Smooth muscle cell (in vitro differentiated cells): ENCODE results near the gene CPNE7. TPM values are rescaled to one million over a fixed set of nuclear protein-coding genes. Genes with fewer than 3 reads are reported as not detected.

Source experiments
- DNase-seq: peaks from one replicate; lab custom pipeline; 2025; ENCODE audit not compliant: unreplicated experiment; lab: John Stamatoyannopoulos, UW
- H2AFZ ChIP-seq: fragments of 200-600 bp; sonication (generic); 2 replicates; pipeline ENCODE4 v1.6.0; 2016; ENCODE audit warnings: antibody characterized with exemption, low read depth, mild to moderate bottlenecking
- H3F3A ChIP-seq: fragments of 200-600 bp; sonication (generic); 2 replicates; pipeline ENCODE4 v1.6.0; 2017; ENCODE audit warnings: antibody characterized with exemption, low read depth
- H3K27ac ChIP-seq: fragments of 200-600 bp; sonication (generic); 2 replicates; pipeline ENCODE4 v1.5.1; 2016; ENCODE audit warnings: low read depth, mild to moderate bottlenecking
- H3K27me3 ChIP-seq: fragments of 200-600 bp; sonication (generic); 2 replicates; pipeline ENCODE4 v1.6.1; 2016; ENCODE audit warnings: low read depth, mild to moderate bottlenecking
- H3K36me3 ChIP-seq: fragments of 200-600 bp; sonication (generic); 2 replicates; pipeline ENCODE4 v1.5.1; 2016; ENCODE audit warnings: low read depth
- H3K4me1 ChIP-seq: fragments of 200-600 bp; sonication (generic); 2 replicates; pipeline ENCODE4 v1.5.1; 2016; ENCODE audit warnings: low read depth
- H3K4me2 ChIP-seq: fragments of 200-600 bp; sonication (generic); 2 replicates; pipeline ENCODE4 v1.6.0; 2016; ENCODE audit warnings: mild to moderate bottlenecking
- H3K4me3 ChIP-seq: fragments of 200-600 bp; sonication (generic); 2 replicates; pipeline ENCODE4 v1.5.1; 2016; ENCODE audit warnings: mild to moderate bottlenecking
- H3K79me2 ChIP-seq: fragments of 200-600 bp; sonication (generic); 2 replicates; pipeline ENCODE4 v1.6.0; 2016; ENCODE audit warnings: low read depth, mild to moderate bottlenecking
- H3K9ac ChIP-seq: fragments of 200-600 bp; sonication (generic); 2 replicates; pipeline ENCODE4 v1.6.0; 2016; ENCODE audit warnings: low read depth
- H3K9me3 ChIP-seq: fragments of 200-600 bp; sonication (generic); replicated peaks from 2 replicates; pipeline ENCODE4 v1.5.1; 2016; ENCODE audit warnings: low read depth
- H4K20me1 ChIP-seq: fragments of 200-600 bp; sonication (generic); 2 replicates; pipeline ENCODE4 v1.6.0; 2016; ENCODE audit warnings: low read depth
- whole genome bisulfite sequencing: methylation state at CpG from one replicate; pipeline ENCODE4 v1.1.7; 2016; ENCODE audit warnings: low lambda C conversion rate; 5-methylcytosine and 5-hydroxymethylcytosine counted together
- polyA plus RNA-seq: library from polyadenylated mRNA; unstranded; fragments of >200 nt; fragmentation: Nextera tagmentation; extraction: Ambion mirVana; gene quantifications from 2 replicates; pipeline ENCODE4 v1.2.1, GENCODE V29; 2016
- total RNA-seq: library from RNA; depleted of rRNA; stranded (reverse); fragments of >200 nt; gene quantifications from 2 replicates; pipeline ENCODE4 v1.2.3, GENCODE V29; 2014
- TF ChIP-seq, protein P1 (sequence below): fragments of 200-600 bp; sonication (generic); IDR thresholded peaks from 2 replicates; pipeline ENCODE4 v1.5.1; 2017; ENCODE audit warnings: borderline replicate concordance, mild to moderate bottlenecking, antibody characterized with exemption; ENCODE audit not compliant: insufficient read depth, poor library complexity, severe bottlenecking

Gene CPNE7
- total and polyA plus RNA-seq, 2 experiments from 2014 or later, result 0.14 to 0.58 TPM

- Histone ChIP-seq H3K27me3 (no peaks in the 10 kb centered on the region), H3K4me1 (no peaks in the 10 kb centered on the region), H3K4me3 (no peak overlapping the region), H3F3A (no peaks in the 10 kb centered on the region), H3K27ac (no peak overlapping the region), H3K79me2 (no peaks in the 10 kb centered on the region), H3K9ac (no peak overlapping the region), H4K20me1 (peaks cover 55% of the 10 kb centered on the region), H2AFZ (no peak overlapping the region), H3K36me3 (no peaks in the 10 kb centered on the region), H3K9me3 (no peaks in the 10 kb centered on the region), H3K4me2 (no peak overlapping the region)
- TF ChIP-seq, protein P1, sequence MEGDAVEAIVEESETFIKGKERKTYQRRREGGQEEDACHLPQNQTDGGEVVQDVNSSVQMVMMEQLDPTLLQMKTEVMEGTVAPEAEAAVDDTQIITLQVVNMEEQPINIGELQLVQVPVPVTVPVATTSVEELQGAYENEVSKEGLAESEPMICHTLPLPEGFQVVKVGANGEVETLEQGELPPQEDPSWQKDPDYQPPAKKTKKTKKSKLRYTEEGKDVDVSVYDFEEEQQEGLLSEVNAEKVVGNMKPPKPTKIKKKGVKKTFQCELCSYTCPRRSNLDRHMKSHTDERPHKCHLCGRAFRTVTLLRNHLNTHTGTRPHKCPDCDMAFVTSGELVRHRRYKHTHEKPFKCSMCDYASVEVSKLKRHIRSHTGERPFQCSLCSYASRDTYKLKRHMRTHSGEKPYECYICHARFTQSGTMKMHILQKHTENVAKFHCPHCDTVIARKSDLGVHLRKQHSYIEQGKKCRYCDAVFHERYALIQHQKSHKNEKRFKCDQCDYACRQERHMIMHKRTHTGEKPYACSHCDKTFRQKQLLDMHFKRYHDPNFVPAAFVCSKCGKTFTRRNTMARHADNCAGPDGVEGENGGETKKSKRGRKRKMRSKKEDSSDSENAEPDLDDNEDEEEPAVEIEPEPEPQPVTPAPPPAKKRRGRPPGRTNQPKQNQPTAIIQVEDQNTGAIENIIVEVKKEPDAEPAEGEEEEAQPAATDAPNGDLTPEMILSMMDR, result no peak
- DNase-seq, result no peak
- WGBS, result 94% methylated on average over 35 of the region's 36 CpGs
These were observed 38.5 kb upstream of the CPNE7 start for GRCh38 chr16:89536886-89537548.

DNA sequence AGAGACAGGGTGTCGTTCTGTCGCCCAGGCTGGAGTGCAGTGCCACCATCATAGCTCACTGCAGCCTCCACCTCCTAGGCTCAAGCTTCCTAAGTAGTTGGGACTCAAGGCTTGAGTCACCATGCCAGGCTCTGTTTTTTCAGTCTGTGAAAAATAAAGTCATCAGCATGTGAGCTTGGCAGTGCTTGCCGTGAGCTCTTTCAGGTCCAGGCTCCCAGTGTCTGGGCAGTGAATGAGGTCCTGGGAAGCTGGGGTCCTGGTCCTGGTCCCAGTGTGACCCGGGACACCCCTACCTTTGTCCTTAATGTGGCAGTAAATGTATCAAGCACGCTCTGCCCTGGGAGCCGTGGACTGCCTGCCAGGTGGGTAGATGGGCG, 38.0 kb upstream of the CPNE7 start:
- no peak overlapping the region for H3K4me3 ChIP-seq
- H3K9ac ChIP-seq, result no peak overlapping the region
- WGBS, result 96% methylated on average over 7 of the region's 7 CpGs
- no peaks in the 10 kb centered on the region for H3K4me1 ChIP-seq
- TF ChIP-seq, protein P1, result no peak
- no peaks in the 10 kb centered on the region for H3K36me3 ChIP-seq
- no peak overlapping the region for H2AFZ ChIP-seq
- no peaks in the 10 kb centered on the region for H3K79me2 ChIP-seq
- no peak for DNase-seq
- H3K27ac ChIP-seq, result no peak overlapping the region
- H3K9me3 ChIP-seq, result no peaks in the 10 kb centered on the region
- no peak overlapping the region for H3K4me2 ChIP-seq
- H3F3A ChIP-seq, result no peaks in the 10 kb centered on the region
- H3K27me3 ChIP-seq, result no peaks in the 10 kb centered on the region
- peaks cover 61% of the 10 kb centered on the region for H4K20me1 ChIP-seq

DNA sequence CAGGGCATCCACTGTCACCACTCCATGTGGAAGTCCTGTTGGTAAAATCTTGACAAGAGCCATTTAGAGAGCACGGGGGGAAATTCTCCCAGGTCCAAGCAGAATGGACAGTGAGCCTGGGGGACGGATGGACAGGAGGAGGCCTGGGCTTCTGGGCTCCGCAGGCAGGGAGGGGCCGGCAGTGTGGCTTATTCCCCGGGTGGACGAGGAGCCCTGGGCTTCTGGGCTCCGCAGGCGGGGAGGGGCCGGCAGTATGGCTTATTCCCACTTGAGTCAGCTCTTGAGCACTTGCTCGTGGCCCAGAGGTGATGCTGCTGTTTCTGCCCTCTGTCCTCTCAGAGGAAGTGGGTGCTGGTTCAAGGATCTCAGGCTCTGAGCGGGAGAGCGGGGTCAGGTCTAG, 37.3 kb upstream of the CPNE7 start:
- no peaks in the 10 kb centered on the region for H3K27me3 ChIP-seq
- H2AFZ ChIP-seq, result no peak overlapping the region
- no peaks in the 10 kb centered on the region for H3K9me3 ChIP-seq
- no peak overlapping the region for H3K4me2 ChIP-seq
- no peak overlapping the region for H3K9ac ChIP-seq
- H3K4me3 ChIP-seq, result no peak overlapping the region
- no peaks in the 10 kb centered on the region for H3F3A ChIP-seq
- 95% methylated on average over 12 of the region's 12 CpGs for WGBS
- TF ChIP-seq, protein P1, result no peak
- H3K4me1 ChIP-seq, result no peaks in the 10 kb centered on the region
- no peaks in the 10 kb centered on the region for H3K36me3 ChIP-seq
- H4K20me1 ChIP-seq, result peaks cover 62% of the 10 kb centered on the region
- H3K79me2 ChIP-seq, result no peaks in the 10 kb centered on the region
- DNase-seq, result no peak
- H3K27ac ChIP-seq, result no peak overlapping the region

GRCh38 chr16:89540557-89540956, 35.0 kb upstream of the CPNE7 start:
- H3K27ac ChIP-seq, result no peak overlapping the region
- no peak for DNase-seq
- H3K9ac ChIP-seq, result no peak overlapping the region
- no peaks in the 10 kb centered on the region for H3K79me2 ChIP-seq
- H2AFZ ChIP-seq, result no peak overlapping the region
- no peak overlapping the region for H3K4me2 ChIP-seq
- H3K9me3 ChIP-seq, result no peaks in the 10 kb centered on the region
- no peak overlapping the region for H3K4me3 ChIP-seq
- H3F3A ChIP-seq, result no peaks in the 10 kb centered on the region
- H3K4me1 ChIP-seq, result no peaks in the 10 kb centered on the region
- no peaks in the 10 kb centered on the region for H3K36me3 ChIP-seq
- TF ChIP-seq, protein P1, result no peak
- peaks cover 50% of the 10 kb centered on the region for H4K20me1 ChIP-seq
- no peaks in the 10 kb centered on the region for H3K27me3 ChIP-seq
- 91% methylated on average over 13 of the region's 13 CpGs for WGBS
